HTERT RPE-1 (cell line): ENCODE measurements around the gene MAD2L2.

Experiments
- in situ Hi-C: fragments of 300-500 bp; cut with MboI; formaldehyde crosslinking; loops from 4 replicates; pipeline ENCODE4 v1.14.3; 2020; ENCODE audit warnings: low sequenced_read_pairs

The MAD2L2 gene

GRCh38 chr1:11638121-11638520 lies 42.8 kb downstream of the MAD2L2 start:
- in situ Hi-C loops: no loop called here

GRCh38 chr1:11634365-11635192 lies 46.4 kb downstream of the MAD2L2 start:
- in situ Hi-C loops: no loop called here

GRCh38 chr1:11629184-11630016 lies 51.5 kb downstream of the MAD2L2 start:
- in situ Hi-C loops: no loop called here

GRCh38 chr1:11628767-11629166 lies 52.2 kb downstream of the MAD2L2 start:
- in situ Hi-C loops: no loop called here

- in situ Hi-C loops: no loop called here
Measured at GRCh38 chr1:11626551-11626950, 54.4 kb downstream of the MAD2L2 start.
